NCI-H526 (cell line): ENCODE data around the gene TXLNG.

Experiments used
- DNase-seq, 2 experiments: peaks; one replicate each; lab custom pipeline; 2025; lab: John Stamatoyannopoulos, UW

The TXLNG gene

DNA sequence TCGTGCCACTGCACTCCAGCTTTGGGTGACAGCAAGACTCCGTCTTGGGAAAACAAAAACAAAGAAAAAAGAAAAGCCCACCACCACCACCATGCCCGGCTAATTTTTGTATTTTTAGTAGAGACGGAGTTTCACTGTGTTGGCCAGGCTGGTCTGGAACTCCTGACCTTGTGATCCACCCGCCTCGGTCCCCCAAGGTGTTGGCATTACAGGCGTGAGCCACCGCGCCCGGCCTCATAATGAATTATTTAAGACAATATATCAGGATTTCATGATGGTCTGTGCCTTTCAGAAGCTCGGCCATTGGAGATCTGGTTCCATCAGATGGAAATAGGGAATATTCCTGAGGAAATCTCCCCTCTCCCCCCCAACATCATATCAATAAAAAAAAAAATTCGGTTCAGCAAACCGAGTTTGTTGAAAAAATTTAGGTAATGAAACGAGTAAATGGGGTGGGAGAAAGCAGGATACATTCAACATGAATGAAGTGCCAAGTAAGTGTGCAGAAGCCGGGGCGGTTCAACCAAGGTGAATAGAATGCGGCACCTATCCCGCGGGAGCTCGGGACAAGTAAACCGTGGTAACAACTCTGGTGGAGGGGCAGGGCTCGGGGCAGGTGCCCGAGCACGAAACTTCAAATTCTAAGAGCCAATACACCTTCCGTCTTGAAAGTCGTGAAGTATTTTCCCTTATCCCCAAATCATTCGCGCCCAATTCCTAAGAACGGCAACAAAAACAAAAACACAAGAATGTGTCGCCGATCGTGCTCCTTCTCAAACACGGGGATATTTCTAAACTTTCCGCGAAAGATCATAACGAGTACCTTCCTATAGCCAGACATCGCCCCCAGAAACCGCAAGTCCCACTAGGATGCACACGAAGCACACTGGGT, 773 bp upstream of the TXLNG start:
- DNase-seq = peak in 1 of 2 experiments; percentile 55

DNA sequence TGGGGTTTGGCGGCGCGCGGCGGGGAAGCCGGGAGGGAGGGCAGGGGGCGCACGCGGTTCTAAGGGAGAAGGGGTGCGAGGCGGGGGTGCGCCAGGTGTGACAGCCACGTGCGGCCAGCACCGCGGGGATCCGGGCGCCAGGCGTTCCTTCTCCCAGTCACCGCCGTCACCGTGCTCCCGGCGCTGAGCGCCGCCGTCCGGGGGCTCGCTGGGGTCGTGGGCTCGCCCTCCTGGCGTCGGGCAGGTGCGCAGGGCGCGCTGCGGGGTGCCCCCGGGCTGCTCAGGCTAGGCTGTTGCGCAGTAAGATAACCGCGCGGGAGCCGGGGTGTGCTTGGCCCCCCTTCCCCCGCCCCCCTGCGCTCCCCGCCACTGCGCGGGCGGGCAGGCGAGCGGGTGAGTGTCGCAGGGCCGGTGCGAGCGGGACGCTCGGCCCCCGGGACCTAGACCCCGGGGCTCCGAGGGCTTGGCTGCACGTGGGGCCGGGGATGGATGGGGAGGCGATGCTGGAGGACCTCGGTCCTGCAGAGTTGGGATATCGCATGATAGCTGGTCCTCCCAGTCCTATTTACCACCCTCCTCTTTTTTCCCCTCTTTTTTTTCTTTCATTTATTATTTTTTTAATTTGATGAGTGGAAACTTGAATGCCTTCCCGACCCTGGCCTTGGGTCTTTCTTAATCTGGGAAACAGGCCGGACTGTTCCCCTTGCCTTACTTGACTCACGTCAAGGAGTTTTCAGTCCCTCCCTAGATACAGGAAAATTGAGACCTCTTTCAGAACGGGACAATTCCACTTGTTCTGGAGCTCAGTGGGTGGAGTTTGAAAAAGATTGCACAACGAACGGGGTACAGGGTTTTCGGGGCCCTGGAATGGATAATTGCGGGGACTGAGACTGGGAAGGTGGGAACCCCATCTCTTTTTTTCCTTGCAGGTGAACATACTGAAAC, 797 bp downstream of the TXLNG start:
- peak in 1 of 2 experiments; percentile 51 for DNase-seq

DNA sequence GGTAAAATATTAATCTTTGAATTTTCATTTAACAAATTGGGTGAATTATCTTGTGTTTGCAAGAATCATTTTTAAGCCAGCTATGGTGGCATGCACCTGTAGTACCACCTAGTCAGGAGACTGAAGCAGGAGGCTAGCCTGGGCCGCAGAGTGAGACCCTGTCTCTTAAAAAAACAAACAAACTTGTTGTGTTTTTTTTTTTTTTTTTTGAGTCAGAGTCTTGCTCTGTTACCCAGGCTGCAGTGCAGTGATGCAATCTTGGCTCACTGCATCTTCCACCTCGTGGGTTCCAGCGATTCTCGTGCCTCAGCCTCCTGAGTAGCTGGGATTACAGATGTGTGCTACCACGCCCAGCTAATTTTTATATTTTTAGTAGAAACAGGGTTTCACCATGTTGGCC, 2.2 kb downstream of the TXLNG start:
- no peak for DNase-seq

DNA sequence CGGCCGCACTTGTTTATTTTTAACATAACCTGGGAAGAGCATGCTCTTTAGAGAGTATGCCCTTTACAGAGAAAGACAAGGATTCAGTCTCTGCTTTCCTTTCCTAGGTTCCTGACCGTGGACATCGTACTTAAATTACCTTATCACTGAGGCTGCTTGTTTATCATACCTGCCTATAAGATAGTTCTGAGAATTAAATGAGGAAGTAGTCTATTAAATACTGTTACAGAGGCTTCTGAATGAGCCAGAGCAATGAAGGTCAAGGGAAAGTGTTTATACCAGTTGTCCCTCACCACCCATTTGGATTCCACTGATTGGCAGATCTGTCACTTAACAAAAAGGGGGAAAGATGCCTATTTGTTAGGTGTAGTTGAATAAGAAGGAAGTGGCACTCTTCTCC, 10.0 kb downstream of the TXLNG start:
- no peak for DNase-seq

DNA sequence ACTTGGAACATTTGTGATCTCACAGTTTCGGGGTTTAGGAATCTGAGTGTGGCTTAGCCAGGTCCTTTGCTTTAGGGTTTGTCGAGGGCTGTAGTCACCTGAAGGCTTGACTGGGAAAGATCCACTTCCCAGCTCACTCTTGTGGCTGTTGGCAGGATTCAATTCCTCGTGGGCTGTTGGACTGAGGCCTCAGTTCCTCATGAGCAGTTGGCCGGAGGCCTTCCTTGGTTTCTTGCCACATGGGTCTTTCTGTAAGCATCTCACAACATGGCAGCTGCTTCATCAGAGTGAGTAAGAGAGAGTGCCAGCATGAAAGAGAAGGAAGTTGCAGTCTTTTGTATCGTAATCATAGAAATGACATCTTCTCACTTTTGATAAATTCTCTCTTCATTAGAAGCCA, 11.1 kb downstream of the TXLNG start:
- DNase-seq = no peak

DNA sequence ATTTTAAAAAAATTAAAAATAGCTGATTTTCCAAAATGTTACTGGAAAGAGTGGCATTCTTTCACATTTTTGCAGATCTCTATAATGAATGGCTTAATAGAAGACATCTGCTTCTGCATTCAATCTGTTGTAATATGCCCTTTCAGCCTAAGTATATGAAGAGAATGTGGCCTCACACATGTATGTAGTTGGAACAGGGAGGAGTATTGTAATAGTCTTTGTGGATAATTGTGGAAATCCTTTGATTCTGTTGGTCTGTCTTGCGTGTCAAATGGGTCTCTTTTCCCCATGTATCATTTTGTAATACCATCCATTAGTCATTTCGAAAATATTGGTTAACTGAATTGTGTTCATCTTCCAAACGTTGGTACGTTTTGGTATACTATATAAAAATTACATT, 11.6 kb downstream of the TXLNG start:
- no peak for DNase-seq

DNA sequence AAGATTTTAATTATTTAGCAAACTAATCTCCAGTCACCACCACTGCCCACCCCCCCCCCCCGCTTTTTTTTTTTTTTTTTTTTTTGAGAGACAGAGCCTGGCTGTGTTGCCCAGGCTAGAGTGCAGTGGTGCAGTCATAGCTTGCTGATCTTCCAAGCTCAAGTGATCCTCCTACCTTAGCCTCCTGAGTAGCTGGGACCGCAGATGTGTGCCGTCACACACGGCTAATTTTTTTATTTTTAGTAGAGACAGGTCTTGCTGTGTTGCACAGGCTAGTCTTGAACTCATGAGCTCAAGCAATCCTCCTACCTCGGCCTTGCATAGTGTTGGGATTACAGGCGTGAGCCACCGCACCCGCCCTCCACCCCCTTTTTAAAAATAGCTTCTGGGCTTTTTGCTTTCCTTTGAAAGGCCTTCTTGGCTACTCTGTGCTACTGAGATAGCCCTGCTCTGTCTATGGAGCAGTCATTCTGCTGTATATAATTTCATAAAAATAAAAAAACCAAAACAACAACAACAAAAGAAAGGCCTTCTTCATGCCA, 18.7 kb downstream of the TXLNG start:
- no peak for DNase-seq

DNA sequence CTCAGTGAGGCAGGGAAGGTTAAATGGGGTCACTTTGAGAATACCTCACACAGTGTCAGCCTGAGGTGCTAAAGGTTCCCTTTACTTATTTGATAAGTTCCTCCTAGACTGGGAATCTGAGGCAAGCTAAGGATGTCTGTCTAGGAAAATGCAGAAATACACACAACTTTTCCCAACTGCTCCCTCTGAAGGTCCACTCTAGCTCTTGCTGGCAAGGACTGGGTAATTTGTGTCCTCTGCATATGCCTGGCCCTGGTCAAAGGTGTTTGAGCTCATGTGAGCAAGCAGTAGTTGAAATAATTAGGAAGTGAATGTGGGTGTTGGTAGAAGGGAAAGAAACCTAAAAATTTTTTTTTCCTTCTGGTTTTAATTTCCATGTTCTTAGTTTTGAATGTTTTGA, 21.3 kb downstream of the TXLNG start:
- DNase-seq = no peak

DNA sequence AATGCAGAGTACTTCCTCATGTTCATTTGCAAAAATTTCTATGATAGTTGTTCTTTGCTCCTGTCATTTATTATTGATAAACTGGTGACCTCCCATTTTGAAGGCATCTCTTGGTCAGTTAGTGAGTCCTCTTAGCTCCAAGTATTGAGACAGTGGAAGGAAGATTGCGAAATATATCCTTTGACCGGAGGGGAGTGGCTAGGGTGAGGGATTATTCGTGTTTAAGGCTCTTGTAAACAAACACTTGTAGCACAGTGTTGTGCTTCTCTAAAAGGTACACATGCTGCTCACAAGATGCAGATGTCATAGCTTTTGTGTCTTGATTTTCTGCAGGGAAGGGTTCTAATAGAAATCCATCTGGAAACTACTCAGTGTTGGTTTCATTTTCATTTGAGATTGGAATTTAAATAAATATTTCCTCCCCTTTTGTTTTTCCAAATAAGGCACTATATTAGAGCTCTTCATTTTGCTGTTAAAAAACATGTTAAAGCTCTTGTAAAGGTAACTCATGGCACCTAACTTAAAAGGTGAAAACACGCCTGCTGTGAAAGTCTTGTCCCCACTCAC, 21.8 kb downstream of the TXLNG start:
- no peak for DNase-seq

DNA sequence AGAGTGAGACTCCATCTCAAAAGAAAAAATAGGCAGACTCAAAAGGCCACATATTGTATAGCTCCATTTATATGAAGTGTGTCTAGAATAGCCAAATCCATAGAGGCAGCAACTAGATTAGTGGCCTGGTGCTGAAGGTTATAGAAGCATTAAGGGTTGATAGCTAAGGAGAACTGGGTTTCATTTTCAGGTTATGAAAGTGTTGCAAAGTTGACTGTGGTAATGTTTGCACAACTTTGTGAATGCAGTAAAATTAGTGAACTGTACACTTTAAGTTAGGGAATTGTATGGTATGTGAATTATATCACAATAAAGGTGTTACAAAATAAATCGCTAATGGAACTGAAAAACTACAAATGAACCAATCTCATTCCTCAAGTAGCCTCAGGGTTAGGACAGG, 28.3 kb downstream of the TXLNG start:
- DNase-seq = no peak

DNA sequence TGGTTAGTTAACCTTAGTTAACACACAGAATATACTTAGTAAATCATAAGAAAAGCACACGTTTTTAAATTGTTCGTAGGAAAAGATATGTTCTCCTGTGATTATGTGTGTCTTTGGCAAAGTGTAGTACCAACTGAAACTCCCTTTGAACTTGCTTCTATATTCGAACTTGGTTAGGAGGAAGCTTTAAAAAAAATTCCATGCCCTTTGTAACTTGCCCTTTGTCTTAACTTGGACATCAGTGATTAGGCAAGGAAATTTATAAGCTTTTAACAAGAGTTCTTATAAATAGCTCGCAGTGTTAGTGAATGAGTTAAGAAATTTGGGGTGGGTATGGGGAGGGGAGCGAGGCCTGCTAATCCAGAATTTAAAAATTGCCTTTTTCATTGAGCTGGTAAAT, 33.4 kb downstream of the TXLNG start:
- DNase-seq = no peak

DNA sequence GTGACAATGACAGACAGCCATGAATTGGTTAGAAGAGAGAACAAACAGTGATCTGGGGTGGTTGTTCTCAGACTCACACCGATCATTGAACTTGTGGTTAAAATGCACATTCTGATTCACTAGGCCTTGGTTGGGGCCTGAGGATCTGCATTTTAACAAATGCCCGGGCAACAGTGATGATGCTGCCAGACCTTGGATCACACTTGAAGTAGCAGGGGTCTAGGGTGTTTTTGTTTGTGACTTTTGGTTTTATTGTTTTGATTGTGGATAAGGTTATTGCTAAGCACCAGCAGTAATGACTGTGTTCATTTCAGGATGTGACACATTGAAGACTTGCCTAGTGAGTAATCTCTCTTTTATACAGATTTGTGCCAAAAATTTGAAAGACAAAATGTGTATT, 36.5 kb downstream of the TXLNG start:
- DNase-seq = no peak

DNA sequence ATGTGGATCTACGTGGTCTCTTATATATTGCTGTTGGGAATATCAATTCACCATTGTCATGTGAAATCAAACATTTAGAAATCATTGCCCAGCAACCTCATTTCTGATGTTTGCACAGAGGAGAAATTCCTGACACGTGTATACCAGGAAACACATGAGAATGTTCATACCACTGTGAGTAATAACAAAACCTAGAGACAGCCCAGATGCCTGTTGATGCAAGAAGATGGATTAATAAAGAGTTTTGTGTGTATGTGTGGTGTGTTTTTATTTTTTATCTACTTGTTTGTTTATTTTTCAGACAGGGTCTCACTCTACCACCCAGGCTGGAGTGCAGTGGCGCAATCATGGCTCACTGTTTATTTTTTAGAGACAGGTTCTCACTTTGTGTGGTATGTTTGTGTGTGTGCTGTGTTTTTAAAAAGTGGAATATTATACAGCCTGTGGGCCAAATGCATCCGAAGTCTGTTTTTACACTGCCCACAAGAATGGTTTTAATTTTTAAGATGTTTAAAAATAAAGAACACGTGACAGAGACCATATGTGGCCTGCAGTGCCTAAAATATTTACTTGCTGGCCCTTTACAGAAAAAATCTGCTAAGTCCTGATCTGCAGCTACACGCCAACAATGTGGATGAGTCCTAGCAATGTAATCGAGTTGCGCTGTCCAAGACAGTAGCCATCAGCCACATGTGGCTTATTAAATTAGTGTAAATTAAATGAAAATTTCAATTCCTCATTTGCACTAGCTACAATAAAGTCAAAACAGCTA, 39.2 kb downstream of the TXLNG start:
- no peak for DNase-seq

DNA sequence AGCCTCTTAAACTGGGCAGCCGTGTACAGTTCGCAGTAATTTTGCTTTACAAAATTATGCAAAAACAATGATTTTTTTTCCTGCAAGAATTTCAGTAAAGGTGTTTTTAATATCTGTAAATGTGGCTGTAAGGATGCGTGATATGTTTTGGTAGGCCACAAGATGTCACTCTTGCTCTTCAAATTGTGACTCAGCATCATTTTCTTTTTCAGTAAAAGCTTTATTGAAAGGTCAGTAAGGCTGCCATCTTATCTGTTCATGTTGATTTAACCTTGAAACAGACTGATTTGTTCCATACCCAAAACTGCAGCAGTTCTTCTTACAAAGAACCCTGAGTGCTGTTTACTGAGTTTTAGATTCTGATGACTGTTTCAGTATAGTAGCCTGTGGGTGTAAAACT, 39.9 kb downstream of the TXLNG start:
- DNase-seq = peak in 1 of 2 experiments; percentile 50

DNA sequence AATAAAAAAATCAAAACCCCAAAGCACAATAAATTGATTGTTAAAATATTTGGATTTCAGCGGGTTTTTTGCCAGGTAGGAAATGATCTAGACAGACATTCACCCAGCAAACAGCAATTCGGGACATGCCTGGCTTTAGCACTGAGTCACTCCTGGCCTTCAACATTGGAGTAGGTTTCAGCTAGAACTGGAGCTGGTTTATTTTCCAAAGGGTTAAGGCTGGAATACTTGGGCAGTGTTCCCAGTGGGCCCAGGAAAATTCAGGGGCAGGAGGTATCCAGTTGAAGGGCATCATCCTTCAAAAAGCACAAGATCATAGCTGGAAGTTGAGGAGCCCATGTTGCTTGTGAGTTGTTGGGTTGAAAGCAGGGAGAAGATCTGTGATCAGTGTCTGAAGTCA, 41.0 kb downstream of the TXLNG start:
- no peak for DNase-seq

DNA sequence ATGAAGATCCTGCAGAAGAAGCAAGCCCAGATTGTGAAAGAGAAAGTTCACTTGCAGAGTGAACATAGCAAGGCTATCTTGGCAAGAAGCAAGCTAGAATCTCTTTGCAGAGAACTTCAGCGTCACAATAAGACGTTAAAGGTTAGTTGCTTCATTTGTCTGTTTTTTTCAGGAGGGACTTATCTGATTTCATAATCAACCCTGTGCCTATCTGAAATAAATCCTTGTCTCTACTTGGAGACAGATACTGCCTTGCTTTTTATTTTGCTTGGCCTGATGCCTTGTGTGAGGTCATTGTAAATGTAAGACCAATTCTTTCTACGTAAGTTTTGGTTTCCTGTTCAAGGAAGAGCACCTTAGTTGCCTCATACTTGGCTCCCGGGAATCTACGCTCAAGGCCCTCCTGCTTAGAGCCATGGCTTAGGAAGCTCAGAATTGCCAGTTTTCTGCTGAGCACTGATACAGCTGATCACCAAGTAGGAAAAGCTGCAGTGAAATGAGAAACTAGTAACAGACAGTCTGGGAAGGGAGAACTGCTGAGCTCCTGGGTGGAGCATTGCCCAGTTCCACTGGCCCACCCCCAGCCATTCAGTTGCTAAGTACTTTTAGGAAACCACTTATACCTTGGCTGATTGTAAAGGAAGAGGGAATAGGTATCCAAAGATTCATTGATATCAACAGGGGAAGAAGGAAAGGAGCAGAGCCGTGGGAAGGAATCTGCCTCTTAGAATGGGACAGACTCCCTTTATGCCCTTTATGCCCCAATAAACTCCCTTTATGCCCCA, 42.0 kb downstream of the TXLNG start:
- no peak for DNase-seq

DNA sequence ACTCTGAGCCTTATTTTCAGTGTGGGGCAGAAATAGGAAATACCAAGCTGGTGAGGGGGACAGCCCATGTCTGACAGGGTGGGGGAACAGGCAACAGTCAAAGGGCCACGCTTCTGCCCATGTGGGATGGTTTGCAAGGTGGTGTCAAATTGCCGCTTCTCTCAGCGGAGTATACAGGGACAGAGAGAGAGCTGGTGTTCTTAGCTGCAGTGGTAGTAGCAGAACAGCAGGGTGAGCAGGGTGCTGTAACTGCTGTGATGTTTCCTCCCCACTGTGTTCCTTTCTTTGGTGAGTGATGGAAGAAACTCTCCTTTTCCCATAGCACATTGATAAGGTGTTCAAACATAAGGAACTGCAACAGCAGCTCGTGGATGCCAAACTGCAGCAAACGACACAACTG, 46.0 kb downstream of the TXLNG start:
- DNase-seq = no peak

DNA sequence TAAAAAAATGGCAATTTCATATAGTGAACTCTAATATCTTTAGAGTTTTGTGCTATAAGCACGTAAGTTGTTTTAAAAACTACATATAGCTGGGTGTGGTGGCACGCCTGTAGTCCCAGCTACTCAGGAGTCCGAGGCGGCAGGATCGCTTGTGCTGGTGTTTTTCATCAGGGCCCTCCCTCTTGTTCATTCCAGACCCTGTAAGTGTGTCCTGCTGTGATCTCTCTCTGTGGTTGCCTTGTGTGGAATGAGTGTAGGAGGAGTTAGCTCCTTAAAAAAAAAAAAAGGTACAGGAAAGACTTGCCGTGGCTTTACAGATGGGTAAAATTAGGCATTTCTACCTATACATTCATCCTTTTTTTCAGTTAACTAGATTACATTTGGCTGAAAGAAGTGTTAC, 48.5 kb downstream of the TXLNG start:
- DNase-seq = no peak

DNA sequence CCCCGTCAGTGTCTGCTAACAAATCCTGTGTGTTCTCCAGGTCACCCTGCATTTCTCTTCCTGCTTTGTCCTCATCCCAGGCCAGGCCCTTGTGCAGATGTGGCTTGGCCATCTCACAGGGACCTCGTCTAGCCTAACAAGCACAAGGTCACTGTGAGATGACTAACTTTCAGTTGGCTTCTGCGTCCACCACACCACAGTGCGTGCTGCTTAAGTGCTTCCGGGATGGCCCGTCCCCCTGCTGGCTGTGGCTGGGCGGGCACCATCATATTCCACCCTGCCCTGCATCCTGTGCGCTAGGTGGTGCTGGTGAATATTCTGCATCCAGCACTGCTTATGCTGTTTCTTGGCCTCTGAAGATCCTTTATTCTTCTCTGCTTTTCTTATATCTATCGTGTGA, 50.1 kb downstream of the TXLNG start:
- peak in 1 of 2 experiments; percentile 45 for DNase-seq

DNA sequence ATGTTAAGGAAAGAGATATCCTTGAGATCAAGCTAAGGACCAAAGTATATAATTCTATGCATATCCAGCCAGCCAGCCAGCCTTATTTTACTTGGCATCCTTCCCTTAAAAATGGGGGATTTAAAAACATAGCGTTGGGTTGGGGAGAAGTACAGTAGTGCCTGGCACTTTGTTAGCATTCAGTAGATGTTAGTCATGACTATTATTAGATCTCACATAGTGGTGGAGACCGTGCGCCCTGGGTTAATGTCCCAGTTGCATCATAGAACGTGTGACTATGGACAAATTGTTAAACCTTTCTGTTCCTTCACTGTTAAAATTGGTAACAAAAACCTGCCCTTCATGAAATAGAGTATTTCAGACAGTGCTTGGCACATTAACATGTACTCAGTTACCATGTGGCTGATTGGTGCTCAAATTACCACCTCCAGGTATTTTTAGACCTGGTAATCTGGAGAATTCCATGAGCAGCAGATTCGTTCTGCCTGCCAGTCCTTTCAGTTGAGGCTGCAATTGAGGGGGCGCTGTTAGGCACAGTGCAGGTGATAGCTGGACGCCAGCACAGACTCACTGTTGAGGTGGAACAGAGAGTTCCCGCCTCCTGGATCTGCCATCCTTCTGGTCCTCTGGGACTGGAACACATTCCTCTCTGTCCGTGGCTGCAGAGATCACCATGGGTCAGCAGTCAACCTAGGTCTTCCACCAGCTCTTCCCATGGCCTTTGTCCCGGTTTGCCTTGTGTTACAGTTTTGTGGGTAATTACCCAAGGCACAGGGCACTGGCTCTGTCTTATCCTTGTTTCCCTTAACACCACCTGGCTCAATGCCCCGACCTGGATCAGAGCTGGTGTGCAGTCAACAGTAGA, 52.2 kb downstream of the TXLNG start:
- DNase-seq = no peak
